HEK293 (cell line): ENCODE measurements around the gene GMEB2.
A peak's percentile ranks its signal among the peaks of the same experiment; 100 is the strongest.

Experiments used
- AEBP2 ChIP-seq: fragments of 450-650 bp; formaldehyde crosslinking; IDR thresholded peaks from 2 replicates; pipeline ENCODE4 v1.5.1; 2016; ENCODE audit warnings: missing biosample characterization, missing genetic modification characterization, borderline replicate concordance
- BCL6B ChIP-seq: fragments of 450-650 bp; formaldehyde crosslinking; IDR thresholded peaks from 2 replicates; pipeline ENCODE4 v1.5.1; 2017; ENCODE audit warnings: missing biosample characterization, missing genetic modification characterization
- EGR2 ChIP-seq: fragments of 450-650 bp; formaldehyde crosslinking; IDR thresholded peaks from 2 replicates; pipeline ENCODE4 v1.5.1; 2016; ENCODE audit warnings: low read depth, missing biosample characterization, missing genetic modification characterization
- HOXC10 ChIP-seq: sonication (generic); formaldehyde crosslinking; IDR thresholded peaks from 2 replicates; pipeline ENCODE4 v1.8.1; 2023; ENCODE audit warnings: mild to moderate bottlenecking, missing genetic modification reagents
- KLF1 ChIP-seq: fragments of 450-650 bp; formaldehyde crosslinking; IDR thresholded peaks from 2 replicates; pipeline ENCODE4 v1.5.1; 2016; ENCODE audit warnings: missing biosample characterization, missing genetic modification characterization
- KLF10 ChIP-seq: fragments of 450-650 bp; IDR thresholded peaks from 2 replicates; pipeline ENCODE4 v1.5.1; 2018; ENCODE audit warnings: missing biosample characterization, mild to moderate bottlenecking, missing genetic modification characterization
- KLF17 ChIP-seq: fragments of 450-650 bp; formaldehyde crosslinking; IDR thresholded peaks from 2 replicates; pipeline ENCODE4 v1.5.1; 2016; ENCODE audit warnings: missing biosample characterization, missing genetic modification characterization
- KLF9 ChIP-seq: fragments of 450-650 bp; formaldehyde crosslinking; IDR thresholded peaks from 2 replicates; pipeline ENCODE4 v1.5.1; 2016; ENCODE audit warnings: missing biosample characterization, missing genetic modification characterization, low read depth
- MEIS1 ChIP-seq: sonication (generic); formaldehyde crosslinking; IDR thresholded peaks from 2 replicates; pipeline ENCODE4 v1.8.1; 2022; ENCODE audit warnings: missing genetic modification reagents, mild to moderate bottlenecking, borderline replicate concordance
- PATZ1 ChIP-seq: fragments of 450-650 bp; formaldehyde crosslinking; IDR thresholded peaks from 2 replicates; pipeline ENCODE4 v1.5.1; 2016; ENCODE audit warnings: missing biosample characterization, missing genetic modification characterization
- SCRT2 ChIP-seq: fragments of 450-650 bp; formaldehyde crosslinking; IDR thresholded peaks from 2 replicates; pipeline ENCODE4 v1.5.1; 2016; ENCODE audit warnings: missing biosample characterization, missing genetic modification characterization
- SP3 ChIP-seq: fragments of 450-650 bp; formaldehyde crosslinking; IDR thresholded peaks from 2 replicates; pipeline ENCODE4 v1.5.1; 2016; ENCODE audit warnings: missing biosample characterization, missing genetic modification characterization
- TRIM28 ChIP-seq: IDR thresholded peaks from 2 replicates; pipeline ENCODE4 v1.6.1; 2011; ENCODE audit warnings: low read length, control low read depth, borderline replicate concordance
- ZEB2 ChIP-seq: fragments of 450-650 bp; formaldehyde crosslinking; IDR thresholded peaks from 2 replicates; pipeline ENCODE4 v1.5.1; 2016; ENCODE audit warnings: missing biosample characterization, missing genetic modification characterization
- ZFHX2 ChIP-seq: fragments of 450-650 bp; formaldehyde crosslinking; conservative IDR thresholded peaks from 2 replicates; pipeline ENCODE4 v1.5.1; 2016; ENCODE audit warnings: missing biosample characterization, missing genetic modification characterization
- ZFP37 ChIP-seq: fragments of 450-650 bp; formaldehyde crosslinking; IDR thresholded peaks from 2 replicates; pipeline ENCODE4 v1.5.1; 2016; ENCODE audit warnings: missing biosample characterization, missing genetic modification characterization
- ZIC2 ChIP-seq: fragments of 450-650 bp; formaldehyde crosslinking; IDR thresholded peaks from 2 replicates; pipeline ENCODE4 v1.5.1; 2016; ENCODE audit warnings: missing biosample characterization, missing genetic modification characterization
- ZNF148 ChIP-seq: fragments of 450-650 bp; formaldehyde crosslinking; IDR thresholded peaks from 2 replicates; pipeline ENCODE4 v1.5.0; 2017; ENCODE audit warnings: missing biosample characterization, missing genetic modification characterization, borderline replicate concordance
- ZNF174 ChIP-seq: fragments of 450-650 bp; formaldehyde crosslinking; IDR thresholded peaks from 2 replicates; pipeline ENCODE4 v1.5.0; 2017; ENCODE audit warnings: missing biosample characterization, mild to moderate bottlenecking, missing genetic modification characterization
- ZNF175 ChIP-seq: fragments of 450-650 bp; formaldehyde crosslinking; IDR thresholded peaks from 2 replicates; pipeline ENCODE4 v1.5.1; 2016; ENCODE audit warnings: missing biosample characterization, missing genetic modification characterization
- ZNF2 ChIP-seq: fragments of 450-650 bp; formaldehyde crosslinking; IDR thresholded peaks from 2 replicates; pipeline ENCODE4 v1.5.1; 2016; ENCODE audit warnings: missing biosample characterization, missing genetic modification characterization
- ZNF335 ChIP-seq: fragments of 450-650 bp; formaldehyde crosslinking; conservative IDR thresholded peaks from 2 replicates; pipeline ENCODE4 v1.5.1; 2016; ENCODE audit warnings: missing biosample characterization, missing genetic modification characterization
- ZNF473 ChIP-seq: fragments of 450-650 bp; formaldehyde crosslinking; IDR thresholded peaks from 2 replicates; pipeline ENCODE4 v1.5.1; 2017; ENCODE audit warnings: missing biosample characterization, missing genetic modification characterization
- ZNF544 ChIP-seq: fragments of 450-650 bp; formaldehyde crosslinking; IDR thresholded peaks from 2 replicates; pipeline ENCODE4 v1.5.0; 2017; ENCODE audit warnings: missing biosample characterization, missing genetic modification characterization
- ZNF585B ChIP-seq: fragments of 450-650 bp; formaldehyde crosslinking; IDR thresholded peaks from 2 replicates; pipeline ENCODE4 v1.5.1; 2016; ENCODE audit warnings: missing biosample characterization, missing genetic modification characterization
- ZNF610 ChIP-seq: fragments of 450-650 bp; formaldehyde crosslinking; IDR thresholded peaks from 2 replicates; pipeline ENCODE4 v1.5.1; 2016; ENCODE audit warnings: missing biosample characterization, missing genetic modification characterization, borderline replicate concordance
- ZNF629 ChIP-seq: fragments of 450-650 bp; formaldehyde crosslinking; IDR thresholded peaks from 2 replicates; pipeline ENCODE4 v1.5.1; 2017; ENCODE audit warnings: missing biosample characterization, missing genetic modification characterization
- ZNF664 ChIP-seq: fragments of 450-650 bp; formaldehyde crosslinking; IDR thresholded peaks from 2 replicates; pipeline ENCODE4 v1.5.1; 2016; ENCODE audit warnings: missing biosample characterization, missing genetic modification characterization
- ZNF776 ChIP-seq: fragments of 450-650 bp; formaldehyde crosslinking; IDR thresholded peaks from 2 replicates; pipeline ENCODE4 v1.5.0; 2017; ENCODE audit warnings: missing biosample characterization, missing genetic modification characterization, borderline replicate concordance
- ZNF791 ChIP-seq: fragments of 450-650 bp; formaldehyde crosslinking; IDR thresholded peaks from 2 replicates; pipeline ENCODE4 v1.5.1; 2016; ENCODE audit warnings: missing biosample characterization, missing genetic modification characterization
- ZNF837 ChIP-seq: fragments of 450-650 bp; formaldehyde crosslinking; IDR thresholded peaks from 2 replicates; pipeline ENCODE4 v1.5.1; 2016; ENCODE audit warnings: missing biosample characterization, missing genetic modification characterization
- ZSCAN5A ChIP-seq: fragments of 450-650 bp; formaldehyde crosslinking; IDR thresholded peaks from 2 replicates; pipeline ENCODE4 v1.5.1; 2016; ENCODE audit warnings: missing biosample characterization, missing genetic modification characterization

GMEB2 gene

GRCh38 chr20:63627129-63627750, 339 bp upstream of the GMEB2 start (continued):
- TF ChIP-seq PATZ1 (tag by site-specific recombination) (peak; percentile 67), HOXC10 (CRISPR knock-in tag) (0 out of 2 replicates have a peak, but pooled peaks have one; percentile 33), ZNF664 (tag by site-specific recombination) (no peak), KLF9 (tag by site-specific recombination) (peak; percentile 65), SCRT2 (tag by site-specific recombination) (peak; percentile 72; the same call in 1 of the 2 replicates), KLF17 (peak; percentile 73), ZNF174 (tag by site-specific recombination) (no peak), ZNF335 (tag by site-specific recombination) (peak; percentile 73), ZNF791 (tag by site-specific recombination) (no peak), TRIM28 (no peak), MEIS1 (no peak), ZFHX2 (tag by site-specific recombination) (peak; percentile 62; the same call in 1 of the 2 replicates), BCL6B (tag by site-specific recombination) (no peak), ZNF610 (tag by site-specific recombination) (peak; percentile 70; the same call in 1 of the 2 replicates), KLF1 (tag by site-specific recombination) (peak; percentile 74), ZNF585B (tag by site-specific recombination) (0 out of 2 replicates have a peak, but pooled peaks have one; percentile 3), ZNF175 (tag by site-specific recombination) (no peak), SP3 (tag by site-specific recombination) (peak; percentile 51), ZNF544 (no peak), ZFP37 (tag by site-specific recombination) (peak; percentile 87), ZSCAN5A (tag by site-specific recombination) (peak; percentile 92), ZNF629 (tag by site-specific recombination) (0 out of 2 replicates have a peak, but pooled peaks have one; percentile 38), ZNF2 (tag by site-specific recombination) (peak; percentile 58), ZIC2 (tag by site-specific recombination) (peak; percentile 86), EGR2 (tag by site-specific recombination) (peak; percentile 51; the same call in 1 of the 2 replicates), ZNF148 (no peak), AEBP2 (no peak), ZNF837 (tag by site-specific recombination) (no peak), ZNF776 (tag by site-specific recombination) (no peak), ZNF473 (tag by site-specific recombination) (no peak), KLF10 (tag by site-specific recombination) (peak; percentile 44; the same call in 1 of the 2 replicates), ZEB2 (tag by site-specific recombination) (peak; percentile 61; the same call in 1 of the 2 replicates)
